Fibroblast of lung (primary cell): ENCODE measurements around the gene CAMTA1. TPM values are rescaled to one million over a fixed set of nuclear protein-coding genes. Genes with fewer than 3 reads are reported as not detected.

Experiments used
- DNase-seq, 2 donors: peaks; one replicate each; pipeline versions ENCODE4 v3.0.0 to v3.0.0-alpha.2; 2010; ENCODE audit warnings: low read depth in 2 of 2
- H2AFZ ChIP-seq: 2 replicates; pipeline ENCODE4 v1.5.1; 2012; ENCODE audit warnings: low read length, control low read depth, inconsistent platforms
- H3K27ac ChIP-seq: 2 replicates; pipeline ENCODE4 v1.5.1; 2011; ENCODE audit warnings: low read length, control low read depth; ENCODE audit not compliant: insufficient read depth
- H3K27me3 ChIP-seq: 2 replicates; pipeline ENCODE4 v1.5.1; 2011; ENCODE audit warnings: mild to moderate bottlenecking, low read length; ENCODE audit not compliant: control insufficient read depth, insufficient read depth
- H3K36me3 ChIP-seq: 2 replicates; pipeline ENCODE4 v1.5.1; 2011; ENCODE audit warnings: low read length; ENCODE audit not compliant: control insufficient read depth, insufficient read depth
- H3K4me1 ChIP-seq: 2 replicates; pipeline ENCODE4 v1.5.1; 2011; ENCODE audit warnings: low read length; ENCODE audit not compliant: control insufficient read depth, insufficient read depth; ENCODE audit errors: extremely low read depth
- H3K4me2 ChIP-seq: 2 replicates; pipeline ENCODE4 v1.5.1; 2011; ENCODE audit warnings: low read length, control low read depth; ENCODE audit not compliant: insufficient read depth; ENCODE audit errors: extremely low read depth
- H3K4me3 ChIP-seq, 4 experiments: fragments of 200-600 bp in 1 of 4; sonication (generic) in 1 of 4; replicated peaks in 1 of 4; 2 replicates each; pipeline ENCODE4 v1.5.1; 2011 to 2016; ENCODE audit warnings: low read length in 4 of 4, low read depth in 3 of 4, mild to moderate bottlenecking in 3 of 4, control low read depth in 2 of 4, inconsistent platforms in 1 of 4, mixed read lengths in 1 of 4; ENCODE audit not compliant: insufficient read depth in 1 of 4; ENCODE audit errors: control extremely low read depth in 1 of 4
- H3K79me2 ChIP-seq: 2 replicates; pipeline ENCODE4 v1.5.1; 2012; ENCODE audit warnings: mild to moderate bottlenecking, low read length, inconsistent platforms; ENCODE audit not compliant: control insufficient read depth, insufficient read depth
- H3K9ac ChIP-seq: 2 replicates; pipeline ENCODE4 v1.5.1; 2011; ENCODE audit warnings: mild to moderate bottlenecking, low read length, control low read depth; ENCODE audit not compliant: insufficient read depth
- H3K9me3 ChIP-seq: 2 replicates; pipeline ENCODE4 v1.5.1; 2012; ENCODE audit warnings: low read depth, low read length; ENCODE audit not compliant: control insufficient read depth, insufficient read depth
- H4K20me1 ChIP-seq: 2 replicates; pipeline ENCODE4 v1.5.1; 2011; ENCODE audit warnings: low read length; ENCODE audit not compliant: control insufficient read depth, insufficient read depth; ENCODE audit errors: extremely low read depth
- EZH2 ChIP-seq: IDR thresholded peaks from 2 replicates; pipeline ENCODE4 v1.5.1; 2012; ENCODE audit warnings: low read length, control low read depth, mild to moderate bottlenecking; ENCODE audit errors: missing control alignments
- polyA plus RNA-seq, 2 donors: library from polyadenylated mRNA; depleted of rRNA in 1 of 2; stranded (reverse) in 1 of 2; unstranded in 1 of 2; fragments of >200 nt; gene quantifications; 2 replicates each; pipeline ENCODE4 v1.2.1, GENCODE V29; 2011 to 2012; ENCODE audit warnings: missing spikeins in 1 of 2
- total RNA-seq: library from RNA; depleted of rRNA; stranded (reverse); fragments of >200 nt; gene quantifications from 2 replicates; pipeline ENCODE4 v1.2.1, GENCODE V29; 2014
- TF ChIP-seq, protein P1 (sequence below), 2 donors: IDR thresholded peaks in 1 of 2; conservative IDR thresholded peaks in 1 of 2; 1 replicate in 1 of 2; 2 replicates in 1 of 2; pipeline ENCODE4 v1.5.1; 2011 to 2012; ENCODE audit warnings: low read length in 2 of 2, control low read depth in 1 of 2, inconsistent platforms in 1 of 2, low read depth in 1 of 2, mild to moderate bottlenecking in 1 of 2

The CAMTA1 gene
- total and polyA plus RNA-seq, 2 donors (not counting 1 experiment from before 2014, with no cell fraction given) = 47.6 to 86.0 TPM

DNA sequence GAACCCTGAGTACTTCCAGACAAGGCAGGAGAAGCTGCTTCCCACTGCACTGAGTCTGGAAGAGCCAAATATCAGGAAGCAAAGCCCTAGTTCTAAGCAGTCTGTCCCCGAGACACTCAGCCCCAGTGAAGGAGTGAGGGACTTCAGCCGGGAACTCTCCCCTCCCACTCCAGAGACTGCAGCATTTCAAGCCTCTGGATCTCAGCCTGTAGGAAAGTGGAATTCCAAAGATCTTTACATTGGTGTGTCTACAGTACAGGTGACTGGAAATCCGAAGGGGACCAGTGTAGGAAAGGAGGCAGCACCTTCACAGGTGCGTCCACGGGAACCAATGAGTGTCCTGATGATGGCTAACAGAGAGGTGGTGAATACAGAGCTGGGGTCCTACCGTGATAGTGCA, 952.8 kb downstream of the CAMTA1 start:
- TF ChIP-seq, protein P1, sequence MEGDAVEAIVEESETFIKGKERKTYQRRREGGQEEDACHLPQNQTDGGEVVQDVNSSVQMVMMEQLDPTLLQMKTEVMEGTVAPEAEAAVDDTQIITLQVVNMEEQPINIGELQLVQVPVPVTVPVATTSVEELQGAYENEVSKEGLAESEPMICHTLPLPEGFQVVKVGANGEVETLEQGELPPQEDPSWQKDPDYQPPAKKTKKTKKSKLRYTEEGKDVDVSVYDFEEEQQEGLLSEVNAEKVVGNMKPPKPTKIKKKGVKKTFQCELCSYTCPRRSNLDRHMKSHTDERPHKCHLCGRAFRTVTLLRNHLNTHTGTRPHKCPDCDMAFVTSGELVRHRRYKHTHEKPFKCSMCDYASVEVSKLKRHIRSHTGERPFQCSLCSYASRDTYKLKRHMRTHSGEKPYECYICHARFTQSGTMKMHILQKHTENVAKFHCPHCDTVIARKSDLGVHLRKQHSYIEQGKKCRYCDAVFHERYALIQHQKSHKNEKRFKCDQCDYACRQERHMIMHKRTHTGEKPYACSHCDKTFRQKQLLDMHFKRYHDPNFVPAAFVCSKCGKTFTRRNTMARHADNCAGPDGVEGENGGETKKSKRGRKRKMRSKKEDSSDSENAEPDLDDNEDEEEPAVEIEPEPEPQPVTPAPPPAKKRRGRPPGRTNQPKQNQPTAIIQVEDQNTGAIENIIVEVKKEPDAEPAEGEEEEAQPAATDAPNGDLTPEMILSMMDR (conservative IDR thresholded peaks at IDR 0.05 in 1 of 2, IDR thresholded peaks at IDR 0.05 in 1 of 2; ENCODE audit: low read depth in 1 of 2, low read length in 2 of 2) = no peak
- TF ChIP-seq EZH2 = no peak
- Histone ChIP-seq H4K20me1 (no peaks in the 10 kb centered on the region), H3K27me3 (no peaks in the 10 kb centered on the region), H3K4me3 (no peak overlapping the region), H3K36me3 (no peaks in the 10 kb centered on the region), H3K27ac (no peak overlapping the region), H3K79me2 (no peaks in the 10 kb centered on the region), H3K4me1 (no peaks in the 10 kb centered on the region), H3K9ac (no peak overlapping the region), H3K4me2 (no peak overlapping the region), H3K9me3 (no peaks in the 10 kb centered on the region), H2AFZ (no peak overlapping the region)
- DNase-seq = no peak

- no peaks in the 10 kb centered on the region for H3K36me3 ChIP-seq
- no peak overlapping the region for H3K27ac ChIP-seq
- H3K4me3 ChIP-seq = no peak overlapping the region
- H3K4me2 ChIP-seq = no peak overlapping the region
- no peaks in the 10 kb centered on the region for H4K20me1 ChIP-seq
- DNase-seq = no peak
- no peak overlapping the region for H2AFZ ChIP-seq
- no peak for TF ChIP-seq EZH2
- TF ChIP-seq, protein P1 (conservative IDR thresholded peaks at IDR 0.05 in 1 of 2, IDR thresholded peaks at IDR 0.05 in 1 of 2; ENCODE audit: low read depth in 1 of 2, low read length in 2 of 2) = no peak
- no peaks in the 10 kb centered on the region for H3K27me3 ChIP-seq
- H3K9ac ChIP-seq = no peak overlapping the region
- H3K4me1 ChIP-seq = no peaks in the 10 kb centered on the region
- H3K9me3 ChIP-seq = no peaks in the 10 kb centered on the region
- no peaks in the 10 kb centered on the region for H3K79me2 ChIP-seq
These were observed 958.1 kb downstream of the CAMTA1 start for GRCh38 chr1:7743346-7743745.

- H2AFZ ChIP-seq = no peak overlapping the region
- no peaks in the 10 kb centered on the region for H3K4me1 ChIP-seq
- H3K4me3 ChIP-seq = no peak overlapping the region
- H3K27me3 ChIP-seq = no peaks in the 10 kb centered on the region
- H3K4me2 ChIP-seq = no peak overlapping the region
- TF ChIP-seq EZH2 = no peak
- TF ChIP-seq, protein P1 (conservative IDR thresholded peaks at IDR 0.05 in 1 of 2, IDR thresholded peaks at IDR 0.05 in 1 of 2; ENCODE audit: low read depth in 1 of 2, low read length in 2 of 2) = no peak
- no peaks in the 10 kb centered on the region for H3K36me3 ChIP-seq
- H3K27ac ChIP-seq = no peak overlapping the region
- DNase-seq = no peak
- H4K20me1 ChIP-seq = no peaks in the 10 kb centered on the region
- H3K9ac ChIP-seq = no peak overlapping the region
- H3K9me3 ChIP-seq = no peaks in the 10 kb centered on the region
- H3K79me2 ChIP-seq = no peaks in the 10 kb centered on the region
These were observed 959.6 kb downstream of the CAMTA1 start for GRCh38 chr1:7744882-7745281.
